Smooth muscle cell (in vitro differentiated cells): ENCODE results near the gene SETDB1. TPM values are rescaled to one million over a fixed set of nuclear protein-coding genes. Genes with fewer than 3 reads are reported as not detected.

Experiments used
- DNase-seq: peaks from one replicate; lab custom pipeline; 2025; ENCODE audit not compliant: unreplicated experiment; lab: John Stamatoyannopoulos, UW
- H2AFZ ChIP-seq: fragments of 200-600 bp; sonication (generic); 2 replicates; pipeline ENCODE4 v1.6.0; 2016; ENCODE audit warnings: antibody characterized with exemption, low read depth, mild to moderate bottlenecking
- H3F3A ChIP-seq: fragments of 200-600 bp; sonication (generic); 2 replicates; pipeline ENCODE4 v1.6.0; 2017; ENCODE audit warnings: antibody characterized with exemption, low read depth
- H3K27ac ChIP-seq: fragments of 200-600 bp; sonication (generic); 2 replicates; pipeline ENCODE4 v1.5.1; 2016; ENCODE audit warnings: low read depth, mild to moderate bottlenecking
- H3K27me3 ChIP-seq: fragments of 200-600 bp; sonication (generic); 2 replicates; pipeline ENCODE4 v1.6.1; 2016; ENCODE audit warnings: low read depth, mild to moderate bottlenecking
- H3K36me3 ChIP-seq: fragments of 200-600 bp; sonication (generic); 2 replicates; pipeline ENCODE4 v1.5.1; 2016; ENCODE audit warnings: low read depth
- H3K4me1 ChIP-seq: fragments of 200-600 bp; sonication (generic); 2 replicates; pipeline ENCODE4 v1.5.1; 2016; ENCODE audit warnings: low read depth
- H3K4me2 ChIP-seq: fragments of 200-600 bp; sonication (generic); 2 replicates; pipeline ENCODE4 v1.6.0; 2016; ENCODE audit warnings: mild to moderate bottlenecking
- H3K4me3 ChIP-seq: fragments of 200-600 bp; sonication (generic); 2 replicates; pipeline ENCODE4 v1.5.1; 2016; ENCODE audit warnings: mild to moderate bottlenecking
- H3K79me2 ChIP-seq: fragments of 200-600 bp; sonication (generic); 2 replicates; pipeline ENCODE4 v1.6.0; 2016; ENCODE audit warnings: low read depth, mild to moderate bottlenecking
- H3K9ac ChIP-seq: fragments of 200-600 bp; sonication (generic); 2 replicates; pipeline ENCODE4 v1.6.0; 2016; ENCODE audit warnings: low read depth
- H3K9me3 ChIP-seq: fragments of 200-600 bp; sonication (generic); replicated peaks from 2 replicates; pipeline ENCODE4 v1.5.1; 2016; ENCODE audit warnings: low read depth
- H4K20me1 ChIP-seq: fragments of 200-600 bp; sonication (generic); 2 replicates; pipeline ENCODE4 v1.6.0; 2016; ENCODE audit warnings: low read depth
- CTCF ChIP-seq: fragments of 200-600 bp; sonication (generic); IDR thresholded peaks from 2 replicates; pipeline ENCODE4 v1.5.1; 2017; ENCODE audit warnings: borderline replicate concordance, mild to moderate bottlenecking, antibody characterized with exemption; ENCODE audit not compliant: insufficient read depth, poor library complexity, severe bottlenecking
- WGBS: methylation state at CpG from one replicate; pipeline ENCODE4 v1.1.7; 2016; ENCODE audit warnings: low lambda C conversion rate; 5-methylcytosine and 5-hydroxymethylcytosine counted together
- polyA plus RNA-seq: library from polyadenylated mRNA; unstranded; fragments of >200 nt; fragmentation: Nextera tagmentation; extraction: Ambion mirVana; gene quantifications from 2 replicates; pipeline ENCODE4 v1.2.1, GENCODE V29; 2016
- total RNA-seq: library from RNA; depleted of rRNA; stranded (reverse); fragments of >200 nt; gene quantifications from 2 replicates; pipeline ENCODE4 v1.2.3, GENCODE V29; 2014

Gene SETDB1
- total and polyA plus RNA-seq, 2 experiments from 2014 or later, result 11.3 to 19.1 TPM

DNA sequence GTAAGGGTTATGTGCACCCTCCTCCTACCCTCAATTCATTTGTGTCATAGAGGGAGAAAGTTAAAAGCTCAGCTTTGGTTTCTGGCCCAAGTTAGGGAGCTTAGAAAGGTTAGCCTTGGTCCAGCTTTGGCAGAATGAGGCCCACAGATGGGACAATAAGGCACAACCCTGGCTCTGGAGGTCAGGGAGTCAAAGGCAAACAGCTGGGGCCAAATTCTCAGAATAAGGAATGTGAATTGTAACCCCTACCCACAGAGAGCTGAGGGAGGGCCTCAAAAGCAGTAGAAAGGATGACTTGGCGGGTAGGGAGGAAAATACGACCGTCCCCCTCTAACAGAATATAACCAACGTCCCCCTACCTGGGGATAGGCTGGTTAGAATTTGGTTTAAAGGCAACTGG lies 39.4 kb downstream of the SETDB1 start:
- DNase-seq, result no peak
- H3K79me2 ChIP-seq, result peaks cover 22% of the 10 kb centered on the region
- 98% methylated on average over 4 of the region's 4 CpGs for WGBS
- H3K4me1 ChIP-seq, result no peaks in the 10 kb centered on the region
- H3K36me3 ChIP-seq, result no peaks in the 10 kb centered on the region
- H4K20me1 ChIP-seq, result peaks cover 28% of the 10 kb centered on the region
- H3K4me2 ChIP-seq, result no peak overlapping the region
- H3K4me3 ChIP-seq, result no peak overlapping the region
- no peak overlapping the region for H2AFZ ChIP-seq
- TF ChIP-seq CTCF, result no peak
- H3K27ac ChIP-seq, result no peak overlapping the region
- H3K27me3 ChIP-seq, result no peaks in the 10 kb centered on the region
- no peaks in the 10 kb centered on the region for H3K9me3 ChIP-seq
- peaks cover 18% of the 10 kb centered on the region for H3F3A ChIP-seq
- no peak overlapping the region for H3K9ac ChIP-seq

GRCh38 chr1:150966011-150966410 lies 39.8 kb downstream of the SETDB1 start:
- Histone ChIP-seq H4K20me1 (peaks cover 32% of the 10 kb centered on the region), H3K4me3 (no peak overlapping the region), H3K79me2 (peaks cover 26% of the 10 kb centered on the region), H3K36me3 (no peaks in the 10 kb centered on the region), H2AFZ (no peak overlapping the region), H3K27ac (no peak overlapping the region), H3K9ac (no peak overlapping the region), H3K9me3 (no peaks in the 10 kb centered on the region), H3K27me3 (no peaks in the 10 kb centered on the region), H3K4me1 (peaks cover 2% of the 10 kb centered on the region), H3K4me2 (no peak overlapping the region), H3F3A (peaks cover 18% of the 10 kb centered on the region)
- TF ChIP-seq CTCF, result no peak
- DNase-seq, result no peak
- 90% methylated on average over 6 of the region's 6 CpGs for WGBS

GRCh38 chr1:150967936-150968335 lies 41.8 kb downstream of the SETDB1 start:
- Histone ChIP-seq H3K27me3 (no peaks in the 10 kb centered on the region), H3F3A (peaks cover 16% of the 10 kb centered on the region), H3K79me2 (peaks cover 45% of the 10 kb centered on the region), H3K27ac (no peak overlapping the region), H3K36me3 (no peaks in the 10 kb centered on the region), H3K4me3 (no peak overlapping the region), H4K20me1 (peaks cover 51% of the 10 kb centered on the region), H3K9ac (no peak overlapping the region), H2AFZ (no peak overlapping the region), H3K4me2 (no peak overlapping the region), H3K4me1 (peaks cover 21% of the 10 kb centered on the region), H3K9me3 (no peaks in the 10 kb centered on the region)
- TF ChIP-seq CTCF, result no peak
- 97% methylated on average over 13 of the region's 13 CpGs for WGBS
- DNase-seq, result no peak

- no peak for TF ChIP-seq CTCF
- H3K4me1 ChIP-seq, result peaks cover 27% of the 10 kb centered on the region
- H3K4me2 ChIP-seq, result no peak overlapping the region
- H3K9ac ChIP-seq, result no peak overlapping the region
- H3K79me2 ChIP-seq, result peaks cover 51% of the 10 kb centered on the region
- DNase-seq, result no peak
- whole genome bisulfite sequencing, result 96% methylated on average over 4 of the region's 4 CpGs
- H2AFZ ChIP-seq, result no peak overlapping the region
- no peaks in the 10 kb centered on the region for H3K9me3 ChIP-seq
- H3F3A ChIP-seq, result peaks cover 16% of the 10 kb centered on the region
- no peaks in the 10 kb centered on the region for H3K36me3 ChIP-seq
- H4K20me1 ChIP-seq, result peaks cover 57% of the 10 kb centered on the region
- no peak overlapping the region for H3K4me3 ChIP-seq
- H3K27me3 ChIP-seq, result no peaks in the 10 kb centered on the region
- no peak overlapping the region for H3K27ac ChIP-seq
Observed at GRCh38 chr1:150968491-150968890, 42.3 kb downstream of the SETDB1 start.
